Mammary epithelial cell (primary cell): ENCODE results near the gene KBTBD8.

Experiments used
- CTCF ChIP-seq, 2 donors: IDR thresholded peaks in 1 of 2; conservative IDR thresholded peaks in 1 of 2; 2 replicates each; pipeline ENCODE4 v1.5.1; 2011 to 2012; ENCODE audit warnings: inconsistent platforms in 2 of 2, low read length in 2 of 2, mild to moderate bottlenecking in 2 of 2, control low read depth in 1 of 2, low read depth in 1 of 2; ENCODE audit not compliant: insufficient read depth in 1 of 2; ENCODE audit errors: extremely low read depth in 1 of 2
- EZH2 ChIP-seq: IDR thresholded peaks from 2 replicates; pipeline ENCODE4 v1.6.1; 2012; ENCODE audit warnings: low read length, inconsistent platforms, borderline replicate concordance

- TF ChIP-seq CTCF (conservative IDR thresholded peaks at IDR 0.05 in 1 of 2, IDR thresholded peaks at IDR 0.05 in 1 of 2; ENCODE audit: extremely low read depth in 1 of 2, insufficient read depth in 1 of 2, low read depth in 1 of 2, low read length in 2 of 2) (no peak), EZH2 (no peak)
Observed at GRCh38 chr3:67034371-67034770, 36.3 kb downstream of the KBTBD8 start.
